ENCODE measurements around the gene BOC. TPM values are rescaled to one million over a fixed set of nuclear protein-coding genes. Genes with fewer than 3 reads are reported as not detected.

Gene BOC
- total RNA-seq, 4 donors from 2014 or later = 103 to 169 (median 105) TPM

DNA sequence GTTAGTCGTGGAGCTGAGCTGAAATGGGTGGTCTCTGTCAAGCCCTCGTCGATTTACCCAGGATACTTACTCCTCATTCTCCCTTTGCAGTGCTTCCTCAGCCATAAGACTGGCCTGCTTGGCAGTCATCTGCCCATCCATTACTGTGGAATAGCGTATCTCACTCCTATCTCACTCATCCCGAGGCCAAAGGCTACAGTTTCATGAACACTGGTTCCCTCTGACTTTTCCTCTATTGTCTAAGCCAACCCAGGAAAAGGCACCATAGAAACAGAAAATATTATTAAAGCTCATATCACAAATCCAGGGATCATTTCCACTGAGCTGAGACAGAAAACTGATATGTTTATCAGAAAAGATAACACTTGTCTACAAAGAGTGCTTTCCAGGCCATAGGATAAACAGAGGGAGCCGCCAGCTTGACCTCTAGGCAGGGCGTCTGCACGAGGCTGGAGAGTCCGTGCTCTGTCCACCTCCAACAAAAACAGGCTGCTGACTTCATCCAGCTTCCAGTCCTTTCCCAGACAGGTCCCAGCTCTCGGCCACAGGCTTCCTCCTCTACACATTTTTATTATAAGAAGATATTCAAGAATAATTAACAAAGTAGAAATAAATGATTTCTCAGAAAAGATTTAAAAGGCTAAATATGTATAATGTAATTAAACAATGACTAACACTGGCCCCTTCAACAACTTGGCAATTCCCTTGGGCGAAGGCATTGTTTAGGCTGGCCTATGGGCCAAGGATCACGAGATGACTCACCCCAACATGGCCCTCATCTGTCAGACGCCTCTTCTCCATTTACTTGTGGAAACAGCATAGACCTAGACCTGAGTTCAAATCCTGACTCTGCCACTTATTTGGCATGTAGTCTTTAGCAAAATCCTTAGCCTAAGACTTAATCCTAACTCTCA, 27.4 kb upstream of the BOC start:
- no peak for DNase-seq
- H3K4me1 ChIP-seq = no peaks in the 10 kb centered on the region
- no peak overlapping the region for H3K4me3 ChIP-seq
- no peaks in the 10 kb centered on the region for H3K27me3 ChIP-seq
- intact Hi-C loops (cut with DNase I; ENCODE audit: low total_unique reads) = no loop called here
- H3K36me3 ChIP-seq = no peaks in the 10 kb centered on the region
- TF ChIP-seq POLR2A (IDR thresholded peaks at IDR 0.05) = no peak
- TF ChIP-seq, protein P1, sequence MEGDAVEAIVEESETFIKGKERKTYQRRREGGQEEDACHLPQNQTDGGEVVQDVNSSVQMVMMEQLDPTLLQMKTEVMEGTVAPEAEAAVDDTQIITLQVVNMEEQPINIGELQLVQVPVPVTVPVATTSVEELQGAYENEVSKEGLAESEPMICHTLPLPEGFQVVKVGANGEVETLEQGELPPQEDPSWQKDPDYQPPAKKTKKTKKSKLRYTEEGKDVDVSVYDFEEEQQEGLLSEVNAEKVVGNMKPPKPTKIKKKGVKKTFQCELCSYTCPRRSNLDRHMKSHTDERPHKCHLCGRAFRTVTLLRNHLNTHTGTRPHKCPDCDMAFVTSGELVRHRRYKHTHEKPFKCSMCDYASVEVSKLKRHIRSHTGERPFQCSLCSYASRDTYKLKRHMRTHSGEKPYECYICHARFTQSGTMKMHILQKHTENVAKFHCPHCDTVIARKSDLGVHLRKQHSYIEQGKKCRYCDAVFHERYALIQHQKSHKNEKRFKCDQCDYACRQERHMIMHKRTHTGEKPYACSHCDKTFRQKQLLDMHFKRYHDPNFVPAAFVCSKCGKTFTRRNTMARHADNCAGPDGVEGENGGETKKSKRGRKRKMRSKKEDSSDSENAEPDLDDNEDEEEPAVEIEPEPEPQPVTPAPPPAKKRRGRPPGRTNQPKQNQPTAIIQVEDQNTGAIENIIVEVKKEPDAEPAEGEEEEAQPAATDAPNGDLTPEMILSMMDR (IDR thresholded peaks at IDR 0.05) = no peak
- peaks cover 0 to 7% of the 10 kb centered on the region in 2 donors for H3K9me3 ChIP-seq
- no peak overlapping the region for H3K27ac ChIP-seq

DNA sequence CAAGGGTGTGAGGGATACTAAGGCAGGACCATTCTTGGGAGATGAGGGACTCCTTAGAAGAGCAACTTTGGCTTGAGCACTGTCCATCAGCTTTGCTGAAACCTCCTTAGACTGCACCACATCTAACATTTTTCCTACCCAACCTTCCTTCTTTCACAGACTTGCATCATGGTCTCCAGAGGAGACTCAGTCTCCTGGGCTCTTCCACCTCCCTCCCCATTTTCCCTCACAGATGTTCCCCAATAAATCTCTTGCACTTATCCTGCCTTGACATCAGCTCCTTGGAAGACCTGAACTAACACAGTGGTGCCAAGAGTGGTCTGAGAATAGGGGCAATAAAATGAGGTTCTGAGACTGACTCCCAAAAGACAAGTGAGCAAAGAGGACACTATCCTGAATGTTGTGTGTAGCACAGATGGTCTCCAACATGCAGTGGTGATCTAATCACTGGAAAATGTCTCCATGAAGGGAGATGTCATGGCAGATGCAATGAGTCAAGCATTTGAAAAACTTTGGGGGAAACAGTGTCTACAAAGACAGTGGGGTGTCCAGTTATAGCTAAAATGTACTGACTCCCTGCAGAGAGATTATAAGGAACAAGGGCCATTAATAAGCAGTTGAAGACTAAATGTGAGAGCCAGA, 26.0 kb upstream of the BOC start:
- DNase-seq = no peak
- Histone ChIP-seq H3K36me3 (no peaks in the 10 kb centered on the region), H3K27me3 (no peaks in the 10 kb centered on the region), H3K27ac (no peak overlapping the region), H3K4me1 (no peaks in the 10 kb centered on the region), H3K9me3 (peaks cover 0 to 7% of the 10 kb centered on the region in 2 donors), H3K4me3 (no peak overlapping the region)
- intact Hi-C loops (cut with DNase I; ENCODE audit: low total_unique reads) = no loop called here
- no peak for TF ChIP-seq POLR2A (IDR thresholded peaks at IDR 0.05)
- TF ChIP-seq, protein P1 (IDR thresholded peaks at IDR 0.05) = no peak

DNA sequence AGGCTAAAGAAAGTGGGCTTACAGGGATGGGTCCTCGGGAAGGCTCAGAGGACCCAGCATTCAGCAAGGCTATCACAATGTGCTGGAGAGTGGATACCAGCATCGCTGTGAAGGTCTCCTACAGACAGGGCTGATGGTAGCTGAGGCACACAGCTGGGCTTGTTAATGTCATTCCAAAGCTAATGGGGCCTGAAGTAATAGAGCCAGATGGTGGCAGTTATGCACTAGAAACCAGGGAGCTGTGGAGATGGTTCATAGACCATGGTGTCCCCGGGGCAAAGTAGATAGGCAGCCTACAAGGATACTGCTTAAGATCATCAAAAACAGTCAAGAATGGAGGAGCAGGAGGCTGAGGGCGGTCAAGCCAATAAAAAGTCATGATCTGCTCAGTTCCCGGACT, 24.8 kb upstream of the BOC start:
- no peaks in the 10 kb centered on the region for H3K36me3 ChIP-seq
- H3K4me3 ChIP-seq = no peak overlapping the region
- DNase-seq = no peak
- H3K27me3 ChIP-seq = no peaks in the 10 kb centered on the region
- no peak overlapping the region for H3K27ac ChIP-seq
- no peak for TF ChIP-seq POLR2A (IDR thresholded peaks at IDR 0.05)
- TF ChIP-seq, protein P1 (IDR thresholded peaks at IDR 0.05) = no peak
- peaks cover 0 to 7% of the 10 kb centered on the region in 2 donors for H3K9me3 ChIP-seq
- intact Hi-C loops (cut with DNase I; ENCODE audit: low total_unique reads) = no loop called here
- no peaks in the 10 kb centered on the region for H3K4me1 ChIP-seq

DNA sequence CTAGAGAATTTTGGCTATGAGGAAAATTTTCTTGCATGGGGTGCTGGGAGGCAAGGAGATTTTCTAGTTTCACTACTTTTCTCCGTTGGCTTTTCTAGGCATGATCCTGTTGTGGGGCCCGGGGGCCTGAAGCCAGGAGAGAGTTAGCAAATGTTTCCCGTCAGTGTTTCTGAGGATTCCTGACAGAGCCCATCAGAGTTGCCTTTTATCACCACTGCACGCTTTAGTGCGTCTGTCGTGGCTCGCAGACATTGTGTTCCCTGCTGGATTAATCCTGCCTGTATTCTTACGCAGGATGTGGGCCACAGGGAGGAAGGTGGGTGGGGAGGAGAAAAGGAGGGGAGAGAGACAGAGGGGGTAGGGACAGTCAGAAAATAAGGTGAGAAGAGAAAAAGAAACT, 18.1 kb upstream of the BOC start:
- no peaks in the 10 kb centered on the region for H3K4me1 ChIP-seq
- no peak for TF ChIP-seq POLR2A (IDR thresholded peaks at IDR 0.05)
- TF ChIP-seq, protein P1 (IDR thresholded peaks at IDR 0.05) = no peak
- peak overlapping the region; percentile 48 to 49 for H3K27ac ChIP-seq
- peak in 1 of 2 donors; percentile 52 for DNase-seq
- no peak overlapping the region for H3K4me3 ChIP-seq
- no peaks in the 10 kb centered on the region for H3K36me3 ChIP-seq
- intact Hi-C loops (cut with DNase I; ENCODE audit: low total_unique reads) = no loop called here
- peaks cover 0 to 5% of the 10 kb centered on the region in 2 donors for H3K9me3 ChIP-seq
- no peaks in the 10 kb centered on the region for H3K27me3 ChIP-seq

DNA sequence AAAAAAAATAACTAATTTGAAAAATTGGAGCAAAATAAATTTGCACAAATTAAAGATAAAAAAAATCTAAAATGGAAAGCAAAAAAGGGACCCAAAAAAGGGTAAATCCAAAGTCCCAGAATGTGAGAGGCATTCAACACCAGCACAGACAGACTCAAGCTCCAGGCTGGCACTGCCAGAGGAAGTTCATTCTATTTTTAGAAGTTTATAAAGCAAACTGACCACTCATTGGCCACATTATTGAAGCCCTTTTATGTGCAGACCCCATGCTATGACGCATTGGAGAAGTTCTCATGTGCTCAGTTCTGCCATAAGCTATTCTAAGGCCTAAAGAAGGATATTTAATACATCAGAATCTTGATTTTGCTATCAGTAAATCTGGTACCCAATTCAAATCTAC, 17.6 kb upstream of the BOC start:
- peak overlapping the region; percentile 48 to 49 for H3K27ac ChIP-seq
- DNase-seq = no peak
- no peaks in the 10 kb centered on the region for H3K4me1 ChIP-seq
- no peak overlapping the region for H3K4me3 ChIP-seq
- intact Hi-C loops (cut with DNase I; ENCODE audit: low total_unique reads) = no loop called here
- no peaks in the 10 kb centered on the region for H3K36me3 ChIP-seq
- peaks cover 0 to under 1% of the 10 kb centered on the region in 2 donors for H3K9me3 ChIP-seq
- no peaks in the 10 kb centered on the region for H3K27me3 ChIP-seq
- TF ChIP-seq, protein P1 (IDR thresholded peaks at IDR 0.05) = no peak
- TF ChIP-seq POLR2A (IDR thresholded peaks at IDR 0.05) = no peak
